ENCODE results near the gene NF1.

Gene NF1

GRCh38 chr17:31413874-31414549 is 319.2 kb downstream of the NF1 start:
- TF ChIP-seq FOXP2 (optimal IDR thresholded peaks at IDR 0.05; ENCODE audit: borderline replicate concordance, extremely low read depth, extremely low read length, insufficient read depth) (no peak), POLR2AphosphoS5 (IDR thresholded peaks at IDR 0.05; ENCODE audit: low read depth, low read length) (no peak), TAF1 (IDR thresholded peaks at IDR 0.05; ENCODE audit: borderline replicate concordance, insufficient read depth, low read length) (no peak), SIN3A (IDR thresholded peaks at IDR 0.05; ENCODE audit: borderline replicate concordance, insufficient read depth, low read length) (no peak)
- TF ChIP-seq, protein P1, sequence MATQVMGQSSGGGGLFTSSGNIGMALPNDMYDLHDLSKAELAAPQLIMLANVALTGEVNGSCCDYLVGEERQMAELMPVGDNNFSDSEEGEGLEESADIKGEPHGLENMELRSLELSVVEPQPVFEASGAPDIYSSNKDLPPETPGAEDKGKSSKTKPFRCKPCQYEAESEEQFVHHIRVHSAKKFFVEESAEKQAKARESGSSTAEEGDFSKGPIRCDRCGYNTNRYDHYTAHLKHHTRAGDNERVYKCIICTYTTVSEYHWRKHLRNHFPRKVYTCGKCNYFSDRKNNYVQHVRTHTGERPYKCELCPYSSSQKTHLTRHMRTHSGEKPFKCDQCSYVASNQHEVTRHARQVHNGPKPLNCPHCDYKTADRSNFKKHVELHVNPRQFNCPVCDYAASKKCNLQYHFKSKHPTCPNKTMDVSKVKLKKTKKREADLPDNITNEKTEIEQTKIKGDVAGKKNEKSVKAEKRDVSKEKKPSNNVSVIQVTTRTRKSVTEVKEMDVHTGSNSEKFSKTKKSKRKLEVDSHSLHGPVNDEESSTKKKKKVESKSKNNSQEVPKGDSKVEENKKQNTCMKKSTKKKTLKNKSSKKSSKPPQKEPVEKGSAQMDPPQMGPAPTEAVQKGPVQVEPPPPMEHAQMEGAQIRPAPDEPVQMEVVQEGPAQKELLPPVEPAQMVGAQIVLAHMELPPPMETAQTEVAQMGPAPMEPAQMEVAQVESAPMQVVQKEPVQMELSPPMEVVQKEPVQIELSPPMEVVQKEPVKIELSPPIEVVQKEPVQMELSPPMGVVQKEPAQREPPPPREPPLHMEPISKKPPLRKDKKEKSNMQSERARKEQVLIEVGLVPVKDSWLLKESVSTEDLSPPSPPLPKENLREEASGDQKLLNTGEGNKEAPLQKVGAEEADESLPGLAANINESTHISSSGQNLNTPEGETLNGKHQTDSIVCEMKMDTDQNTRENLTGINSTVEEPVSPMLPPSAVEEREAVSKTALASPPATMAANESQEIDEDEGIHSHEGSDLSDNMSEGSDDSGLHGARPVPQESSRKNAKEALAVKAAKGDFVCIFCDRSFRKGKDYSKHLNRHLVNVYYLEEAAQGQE (IDR thresholded peaks at IDR 0.05; ENCODE audit: insufficient read depth in 1 of 2, low read depth in 2 of 2, low read length in 2 of 2) = no peak

DNA sequence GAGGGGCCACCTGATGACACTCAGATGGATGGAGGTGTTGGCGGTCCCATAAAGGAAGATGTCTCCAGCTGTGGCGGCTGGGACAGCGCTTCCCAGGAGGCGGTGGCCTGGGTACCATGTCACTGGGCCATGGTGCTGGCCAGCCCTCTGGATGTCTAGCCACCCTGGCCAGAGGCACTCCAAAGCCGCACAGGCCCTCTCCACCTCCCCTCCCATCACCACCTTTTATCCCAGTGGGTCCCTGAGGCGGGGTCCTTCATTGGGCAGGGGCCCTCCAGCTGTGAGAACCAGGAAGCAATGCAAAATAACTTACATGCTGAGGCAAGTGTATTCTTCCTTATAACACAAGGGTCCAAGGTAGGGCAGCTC is 319.8 kb downstream of the NF1 start:
- TF ChIP-seq TAF1 (IDR thresholded peaks at IDR 0.05; ENCODE audit: borderline replicate concordance, insufficient read depth, low read length) = no peak
- TF ChIP-seq SIN3A (IDR thresholded peaks at IDR 0.05; ENCODE audit: borderline replicate concordance, insufficient read depth, low read length) = no peak
- no peak for TF ChIP-seq POLR2AphosphoS5 (IDR thresholded peaks at IDR 0.05; ENCODE audit: low read depth, low read length)
- TF ChIP-seq, protein P1 (IDR thresholded peaks at IDR 0.05; ENCODE audit: insufficient read depth in 1 of 2, low read depth in 2 of 2, low read length in 2 of 2) = no peak
- TF ChIP-seq FOXP2 (optimal IDR thresholded peaks at IDR 0.05; ENCODE audit: borderline replicate concordance, extremely low read depth, extremely low read length, insufficient read depth) = no peak

DNA sequence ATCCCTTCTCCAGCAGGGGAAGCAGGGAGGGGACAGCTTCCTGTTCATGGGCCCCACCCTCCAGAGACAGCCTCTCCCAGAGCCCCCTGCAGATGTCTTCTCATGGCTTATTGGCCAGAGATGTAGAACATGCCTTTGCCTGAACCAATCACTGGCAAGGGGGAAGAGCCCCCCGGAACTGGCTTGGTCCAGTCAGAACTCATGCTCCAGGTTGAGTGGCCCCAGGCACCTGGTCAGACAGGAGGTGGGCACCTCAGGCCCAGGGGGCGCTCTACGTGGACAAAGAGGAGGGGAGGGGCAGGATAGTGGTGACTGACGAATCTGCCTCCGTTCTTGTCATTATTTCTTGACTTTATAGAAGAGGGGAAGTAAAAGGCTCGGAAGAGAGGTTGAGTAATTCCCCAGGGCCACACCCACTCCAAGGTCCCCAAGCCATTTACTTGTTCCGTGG is 320.3 kb downstream of the NF1 start:
- TF ChIP-seq TAF1 (IDR thresholded peaks at IDR 0.05; ENCODE audit: borderline replicate concordance, insufficient read depth, low read length) (no peak), SIN3A (IDR thresholded peaks at IDR 0.05; ENCODE audit: borderline replicate concordance, insufficient read depth, low read length) (no peak), FOXP2 (optimal IDR thresholded peaks at IDR 0.05; ENCODE audit: borderline replicate concordance, extremely low read depth, extremely low read length, insufficient read depth) (no peak), POLR2AphosphoS5 (IDR thresholded peaks at IDR 0.05; ENCODE audit: low read depth, low read length) (no peak)
- TF ChIP-seq, protein P1 (IDR thresholded peaks at IDR 0.05; ENCODE audit: insufficient read depth in 1 of 2, low read depth in 2 of 2, low read length in 2 of 2) = no peak

GRCh38 chr17:31415640-31416502 is 321.1 kb downstream of the NF1 start:
- TF ChIP-seq TAF1 (IDR thresholded peaks at IDR 0.05; ENCODE audit: borderline replicate concordance, insufficient read depth, low read length) = no peak
- TF ChIP-seq FOXP2 (optimal IDR thresholded peaks at IDR 0.05; ENCODE audit: borderline replicate concordance, extremely low read depth, extremely low read length, insufficient read depth) = no peak
- TF ChIP-seq POLR2AphosphoS5 (IDR thresholded peaks at IDR 0.05; ENCODE audit: low read depth, low read length) = no peak
- TF ChIP-seq, protein P1 (IDR thresholded peaks at IDR 0.05; ENCODE audit: insufficient read depth in 1 of 2, low read depth in 2 of 2, low read length in 2 of 2) = no peak
- TF ChIP-seq SIN3A (IDR thresholded peaks at IDR 0.05; ENCODE audit: borderline replicate concordance, insufficient read depth, low read length) = no peak
